ENCODE measurements around the gene ZCWPW1. TPM values are rescaled to one million over a fixed set of nuclear protein-coding genes. Genes with fewer than 3 reads are reported as not detected.
A peak's percentile ranks its signal among the peaks of the same experiment; 100 is the strongest.

ZCWPW1 gene
- total and polyA plus RNA-seq, 2 donors (not counting 1 experiment from before 2014, with no cell fraction given): 11.3 to 28.0 TPM

GRCh38 chr7:100413346-100413745 is 15.2 kb downstream of the ZCWPW1 start:
- CTCF ChIA-PET: interaction anchor here (0.6 to 1.4 kb wide), 3 partner anchors 27 to 281 kb away, joined by 3 to 5 read pairs (median 4); no protein-coding TSS in a partner anchor

DNA sequence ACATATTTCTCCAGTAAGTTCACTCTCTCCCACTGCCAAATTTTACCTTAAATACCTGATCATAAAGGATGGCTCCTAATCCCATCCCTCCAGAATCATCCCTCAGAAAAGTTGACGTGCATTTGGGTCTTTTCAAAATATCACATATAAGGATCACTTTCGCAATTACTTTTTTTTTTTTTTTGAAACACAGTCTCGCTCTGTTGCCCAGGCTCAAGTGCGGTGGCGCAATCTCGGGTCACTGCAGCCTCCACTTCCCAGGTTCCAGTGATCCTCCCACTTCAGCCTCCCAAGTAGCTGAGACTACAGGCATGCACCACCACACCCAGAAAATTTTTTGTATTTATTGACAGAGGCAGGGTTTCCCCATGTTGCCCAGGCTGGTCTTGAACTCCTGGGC is 17.4 kb downstream of the ZCWPW1 start:
- peaks cover 27 to 34% of the 10 kb centered on the region in 2 donors for H3K4me1 ChIP-seq (ENCODE audit: control insufficient read depth in 2 of 2, insufficient read depth in 2 of 2, low read length in 2 of 2)
- H3K27ac Mint-ChIP-seq: no peak overlapping the region
- no peaks in the 10 kb centered on the region for H3K9me3 Mint-ChIP-seq (ENCODE audit: insufficient read depth)
- TF ChIP-seq EZH2 (IDR thresholded peaks at IDR 0.05; ENCODE audit: borderline replicate concordance, insufficient read depth, low read depth, low read length, poor library complexity, severe bottlenecking) (no peak), CTCF (IDR thresholded peaks at IDR 0.05) (no peak)
- DNase-seq (no peak), ATAC-seq (ENCODE audit: low read depth) (no peak)
- no peak overlapping the region for H2AFZ ChIP-seq (ENCODE audit: insufficient read depth, low read depth, low read length, poor library complexity, severe bottlenecking)
- H3K4me3 Mint-ChIP-seq: no peak overlapping the region
- no peaks in the 10 kb centered on the region for H3K27me3 ChIP-seq (replicated peaks in 1 of 4; ENCODE audit: control extremely low read depth in 1 of 4, control insufficient read depth in 3 of 4, insufficient read depth in 4 of 4, low read length in 3 of 4)
- H3K27ac ChIP-seq (ENCODE audit: low read length in 2 of 2): no peak overlapping the region
- H3K9me3 ChIP-seq (ENCODE audit: control extremely low read depth in 1 of 3, control insufficient read depth in 2 of 3, insufficient read depth in 1 of 3, low read length in 2 of 3): no peaks in the 10 kb centered on the region
- ChIA-PET CTCF (interaction anchor here (1.3 kb wide), 1 partner anchor 17 kb away, joined by 5 read pairs; no protein-coding TSS in a partner anchor), POLR2A (interaction anchor here (0.7 kb wide), 1 partner anchor 173 kb away, joined by 3 read pairs; no protein-coding TSS in a partner anchor)
- 100% methylated on average over 2 of the region's 6 CpGs for WGBS (ENCODE audit: insufficient coverage)
- peak overlapping the region; percentile 29 for H3K4me2 ChIP-seq (replicated peaks; ENCODE audit: low read depth, low read length, poor library complexity, severe bottlenecking)
- intact Hi-C loops (cut with micrococcal nuclease): no loop called here
- H3K79me2 ChIP-seq (ENCODE audit: control insufficient read depth, insufficient read depth, low read length): no peaks in the 10 kb centered on the region
- no peak overlapping the region for H3K9ac ChIP-seq (ENCODE audit: low read length)
- H3K4me1 Mint-ChIP-seq: peaks cover 21% of the 10 kb centered on the region
- H3K27me3 Mint-ChIP-seq: no peaks in the 10 kb centered on the region
- H4K20me1 ChIP-seq (ENCODE audit: control insufficient read depth, insufficient read depth, low read length, poor library complexity, severe bottlenecking): no peaks in the 10 kb centered on the region
- no peak overlapping the region for H3K4me3 ChIP-seq (ENCODE audit: control extremely low read depth in 1 of 5, extremely low read depth in 1 of 5, insufficient read depth in 1 of 5, low read depth in 2 of 5, low read length in 4 of 5)
- peaks cover 0 to 3% of the 10 kb centered on the region in 2 experiments for H3K36me3 ChIP-seq (replicated peaks in 1 of 2; ENCODE audit: control extremely low read depth in 1 of 2, control insufficient read depth in 1 of 2, extremely low read depth in 1 of 2, insufficient read depth in 2 of 2, low read length in 1 of 2)

More at GRCh38 chr7:100413346-100413745, 15.2 kb downstream of the ZCWPW1 start:
- no peak for DNase-seq
- intact Hi-C loops (cut with micrococcal nuclease): no loop called here
- Mint-ChIP-seq H3K27ac (peak overlapping the region; percentile 42), H3K4me1 (peaks cover 12% of the 10 kb centered on the region), H3K9me3 (ENCODE audit: insufficient read depth) (no peaks in the 10 kb centered on the region), H3K27me3 (no peaks in the 10 kb centered on the region), H3K4me3 (no peak overlapping the region)
- Histone ChIP-seq H3K9me3 (ENCODE audit: control extremely low read depth in 1 of 3, control insufficient read depth in 2 of 3, insufficient read depth in 1 of 3, low read length in 2 of 3) (no peaks in the 10 kb centered on the region), H3K27me3 (replicated peaks in 1 of 4; ENCODE audit: control extremely low read depth in 1 of 4, control insufficient read depth in 3 of 4, insufficient read depth in 4 of 4, low read length in 3 of 4) (no peaks in the 10 kb centered on the region), H3K4me3 (ENCODE audit: control extremely low read depth in 1 of 5, extremely low read depth in 1 of 5, insufficient read depth in 1 of 5, low read depth in 2 of 5, low read length in 4 of 5) (no peak overlapping the region), H2AFZ (ENCODE audit: insufficient read depth, low read depth, low read length, poor library complexity, severe bottlenecking) (no peak overlapping the region), H3K4me1 (ENCODE audit: control insufficient read depth in 2 of 2, insufficient read depth in 2 of 2, low read length in 2 of 2) (peaks cover 23 to 26% of the 10 kb centered on the region in 2 donors), H3K9ac (ENCODE audit: low read length) (no peak overlapping the region), H4K20me1 (ENCODE audit: control insufficient read depth, insufficient read depth, low read length, poor library complexity, severe bottlenecking) (no peaks in the 10 kb centered on the region), H3K79me2 (ENCODE audit: control insufficient read depth, insufficient read depth, low read length) (no peaks in the 10 kb centered on the region), H3K36me3 (replicated peaks in 1 of 2; ENCODE audit: control extremely low read depth in 1 of 2, control insufficient read depth in 1 of 2, extremely low read depth in 1 of 2, insufficient read depth in 2 of 2, low read length in 1 of 2) (peaks cover 0 to 2% of the 10 kb centered on the region in 2 experiments), H3K4me2 (replicated peaks; ENCODE audit: low read depth, low read length, poor library complexity, severe bottlenecking) (peak overlapping the region; percentile 16), H3K27ac (ENCODE audit: low read length in 2 of 2) (peak overlapping the region; percentile 17 to 50)
- POLR2A ChIA-PET: no interaction called here
- TF ChIP-seq EZH2 (IDR thresholded peaks at IDR 0.05; ENCODE audit: borderline replicate concordance, insufficient read depth, low read depth, low read length, poor library complexity, severe bottlenecking) (no peak), CTCF (IDR thresholded peaks at IDR 0.05) (no peak)
- no peak for ATAC-seq (ENCODE audit: low read depth)

All from B cell (primary cell).